Naive thymus-derived CD4-positive, alpha-beta T cell (primary cell): Measurements from ENCODE around the gene BICD1. TPM values are rescaled to one million over a fixed set of nuclear protein-coding genes. Genes with fewer than 3 reads are reported as not detected.

Source experiments
- ATAC-seq: fragments of 150-1000 bp; cut with Tn5 transposase; 2 replicates; pipeline ENCODE4 v1.10.0; 2021; ENCODE audit warnings: mild to moderate bottlenecking, moderate library complexity
- CTCF ChIA-PET: fragments of 350-600 bp; sonication (Branson Sonifier 250); formaldehyde crosslinking; loops from one replicate; lab custom pipeline; 2021; ENCODE audit warnings: antibody characterized with exemption; lab: Charles Lee
- POLR2A ChIA-PET: fragments of 350-600 bp; sonication (Branson Sonifier 250); formaldehyde crosslinking; loops from one replicate; lab custom pipeline; 2021; ENCODE audit warnings: antibody characterized with exemption, inconsistent platforms; lab: Charles Lee
- DNase-seq, 9 donors: peaks; one replicate each; pipeline versions ENCODE4 v3.0.0 to v3.0.0-alpha.2; 2020 to 2022; ENCODE audit warnings: mixed read lengths in 1 of 9
- H3K27ac ChIP-seq: one replicate; pipeline ENCODE4 v1.7.0; 2013; ENCODE audit warnings: mild to moderate bottlenecking, low read depth, low read length, moderate library complexity
- H3K27me3 ChIP-seq, 2 donors: one replicate each; pipeline ENCODE4 v1.7.0; 2013; ENCODE audit warnings: low read length in 2 of 2, mild to moderate bottlenecking in 2 of 2, moderate library complexity in 2 of 2; ENCODE audit not compliant: control insufficient read depth in 2 of 2, insufficient read depth in 2 of 2
- H3K36me3 ChIP-seq, 3 experiments: 1 replicate in 2 of 3; 2 replicates in 1 of 3; pipeline ENCODE4 v1.7.0; 2013; ENCODE audit warnings: low read length in 3 of 3, mild to moderate bottlenecking in 3 of 3, moderate library complexity in 1 of 3; ENCODE audit not compliant: insufficient read depth in 3 of 3, control insufficient read depth in 2 of 3
- H3K4me1 ChIP-seq, 2 donors: one replicate each; pipeline ENCODE4 v1.7.0; 2013; ENCODE audit warnings: low read length in 2 of 2, mild to moderate bottlenecking in 2 of 2, moderate library complexity in 1 of 2; ENCODE audit not compliant: control insufficient read depth in 2 of 2, insufficient read depth in 2 of 2
- H3K4me3 ChIP-seq: 2 replicates; pipeline ENCODE4 v1.7.0; 2013; ENCODE audit warnings: mild to moderate bottlenecking, low read length
- H3K9me3 ChIP-seq, 3 experiments: 1 replicate in 2 of 3; 2 replicates in 1 of 3; pipeline ENCODE4 v1.7.0; 2013; ENCODE audit warnings: low read length in 3 of 3; ENCODE audit not compliant: control insufficient read depth in 2 of 3
- H3K27ac Mint-ChIP-seq, 9 donors: one replicate each; pipeline ENCODE4 v1.8.0; 2020 to 2022; ENCODE audit warnings: mixed read lengths in 9 of 9, mild to moderate bottlenecking in 8 of 9, moderate library complexity in 5 of 9, inconsistent platforms in 2 of 9
- H3K27me3 Mint-ChIP-seq, 5 donors: one replicate each; pipeline ENCODE4 v1.8.0; 2021 to 2022; ENCODE audit warnings: mixed read lengths in 5 of 5, mild to moderate bottlenecking in 1 of 5
- H3K36me3 Mint-ChIP-seq, 5 donors: one replicate each; pipeline ENCODE4 v1.8.0; 2020 to 2022; ENCODE audit warnings: mixed read lengths in 5 of 5, mild to moderate bottlenecking in 3 of 5, inconsistent platforms in 1 of 5
- H3K4me1 Mint-ChIP-seq, 7 donors: one replicate each; pipeline ENCODE4 v1.8.0; 2020 to 2022; ENCODE audit warnings: mixed read lengths in 7 of 7, mild to moderate bottlenecking in 3 of 7, inconsistent platforms in 1 of 7
- H3K4me3 Mint-ChIP-seq, 10 donors: one replicate each; pipeline ENCODE4 v1.8.0; 2020 to 2022; ENCODE audit warnings: mild to moderate bottlenecking in 10 of 10, mixed read lengths in 10 of 10, moderate library complexity in 6 of 10, inconsistent platforms in 2 of 10
- H3K9me3 Mint-ChIP-seq, 11 donors: one replicate each; pipeline ENCODE4 v1.8.0; 2020 to 2022; ENCODE audit warnings: mixed read lengths in 11 of 11, mild to moderate bottlenecking in 4 of 11, inconsistent platforms in 1 of 11, moderate library complexity in 1 of 11
- intact Hi-C, 2 donors: fragments of 100-400 bp; cut with micrococcal nuclease; formaldehyde crosslinking; loops; one replicate each; pipeline ENCODE4 v1.15.1; 2023
- polyA plus RNA-seq, 2 donors: library from polyadenylated mRNA; unstranded; fragments of 300-500 nt; fragmentation: Illumina TruSeq; gene quantifications; one replicate each; pipeline ENCODE4 v1.2.3, GENCODE V29; 2021
- total RNA-seq, 6 experiments: library from RNA in 5 of 6; stranded (reverse) in 5 of 6; gene quantifications; 1 replicate in 5 of 6; 2 replicates in 1 of 6; pipeline ENCODE4 v1.2.3 and lab custom pipeline; 2021 to 2026

BICD1 gene
- total and polyA plus RNA-seq, 7 experiments from 2014 or later, result 6.3 to 25.1 (median 17.4) TPM

- intact Hi-C loops, result no loop called here
- Histone ChIP-seq H3K9me3 (no peaks in the 10 kb centered on the region), H3K27me3 (no peaks in the 10 kb centered on the region), H3K36me3 (no peaks in the 10 kb centered on the region), H3K4me1 (no peaks in the 10 kb centered on the region), H3K4me3 (no peak overlapping the region), H3K27ac (no peak overlapping the region)
- Mint-ChIP-seq H3K36me3 (peaks cover 1 to 13% (median 10%) of the 10 kb centered on the region in 5 donors), H3K4me1 (peaks cover 0 to 2% (median 0%) of the 10 kb centered on the region in 7 donors), H3K27me3 (no peaks in the 10 kb centered on the region), H3K27ac (peak overlapping the region in 2 of 9 donors; percentile 23 to 83), H3K9me3 (peaks cover 0 to 10% (median 0%) of the 10 kb centered on the region in 11 donors), H3K4me3 (no peak overlapping the region)
- POLR2A ChIA-PET, result no interaction called here
- ATAC-seq, result no peak
- CTCF ChIA-PET, result no interaction called here
- DNase-seq, result no peak
Observed at GRCh38 chr12:32248441-32249140, 141.9 kb downstream of the BICD1 start.

- peaks cover 0 to 7% (median 0%) of the 10 kb centered on the region in 7 donors for H3K4me1 Mint-ChIP-seq
- CTCF ChIA-PET, result no interaction called here
Observed at GRCh38 chr12:32249777-32250176, 143.1 kb downstream of the BICD1 start.

GRCh38 chr12:32252199-32253073 lies 145.8 kb downstream of the BICD1 start:
- no peaks in the 10 kb centered on the region for H3K9me3 ChIP-seq
- intact Hi-C loops, result no loop called here
- peaks cover 0 to 14% (median 0%) of the 10 kb centered on the region in 7 donors for H3K4me1 Mint-ChIP-seq
- H3K36me3 ChIP-seq, result no peaks in the 10 kb centered on the region
- DNase-seq (no peak), ATAC-seq (no peak)
- H3K4me3 Mint-ChIP-seq, result no peak overlapping the region
- H3K27me3 ChIP-seq, result no peaks in the 10 kb centered on the region
- H3K27ac Mint-ChIP-seq, result no peak overlapping the region
- H3K9me3 Mint-ChIP-seq, result peaks cover 0 to 7% (median 0%) of the 10 kb centered on the region in 11 donors
- H3K27ac ChIP-seq, result no peak overlapping the region
- no peaks in the 10 kb centered on the region for H3K27me3 Mint-ChIP-seq
- CTCF ChIA-PET, result no interaction called here
- H3K4me1 ChIP-seq, result no peaks in the 10 kb centered on the region
- H3K36me3 Mint-ChIP-seq, result peaks cover 2 to 25% (median 20%) of the 10 kb centered on the region in 5 donors
- H3K4me3 ChIP-seq, result no peak overlapping the region
- POLR2A ChIA-PET, result no interaction called here

More at GRCh38 chr12:32249777-32250176, 143.1 kb downstream of the BICD1 start:
- Mint-ChIP-seq H3K36me3 (peaks cover 1 to 24% (median 15%) of the 10 kb centered on the region in 5 donors), H3K27ac (no peak overlapping the region), H3K27me3 (no peaks in the 10 kb centered on the region), H3K9me3 (peaks cover 0 to 10% (median 0%) of the 10 kb centered on the region in 11 donors), H3K4me3 (no peak overlapping the region)
- Histone ChIP-seq H3K4me1 (no peaks in the 10 kb centered on the region), H3K27ac (no peak overlapping the region), H3K36me3 (no peaks in the 10 kb centered on the region), H3K27me3 (no peaks in the 10 kb centered on the region), H3K9me3 (no peaks in the 10 kb centered on the region), H3K4me3 (no peak overlapping the region)
- DNase-seq (no peak), ATAC-seq (no peak)
- POLR2A ChIA-PET, result no interaction called here
- intact Hi-C loops, result no loop called here

- Mint-ChIP-seq H3K4me3 (no peak overlapping the region), H3K27ac (no peak overlapping the region)
Observed at GRCh38 chr12:32253154-32253790, 146.6 kb downstream of the BICD1 start.

GRCh38 chr12:32254260-32254956 lies 147.8 kb downstream of the BICD1 start:
- no peak for ATAC-seq
- Mint-ChIP-seq H3K4me3 (no peak overlapping the region), H3K27me3 (no peaks in the 10 kb centered on the region), H3K36me3 (peaks cover 9 to 24% (median 21%) of the 10 kb centered on the region in 5 donors), H3K27ac (no peak overlapping the region), H3K9me3 (peaks cover 0 to 5% (median 0%) of the 10 kb centered on the region in 11 donors), H3K4me1 (peaks cover 0 to 14% (median 0%) of the 10 kb centered on the region in 7 donors)
- Histone ChIP-seq H3K4me1 (no peaks in the 10 kb centered on the region), H3K27ac (no peak overlapping the region), H3K27me3 (no peaks in the 10 kb centered on the region), H3K4me3 (no peak overlapping the region), H3K36me3 (no peaks in the 10 kb centered on the region), H3K9me3 (no peaks in the 10 kb centered on the region)
- POLR2A ChIA-PET, result no interaction called here
- DNase-seq, result no peak
- intact Hi-C loops, result no loop called here
- CTCF ChIA-PET, result no interaction called here

More at GRCh38 chr12:32253154-32253790, 146.6 kb downstream of the BICD1 start:
- H3K9me3 ChIP-seq, result no peaks in the 10 kb centered on the region
- Mint-ChIP-seq H3K36me3 (peaks cover 5 to 23% (median 20%) of the 10 kb centered on the region in 5 donors), H3K4me1 (peaks cover 0 to 14% (median 0%) of the 10 kb centered on the region in 7 donors), H3K9me3 (peaks cover 0 to 5% (median 0%) of the 10 kb centered on the region in 11 donors), H3K27me3 (no peaks in the 10 kb centered on the region)
- CTCF ChIA-PET, result no interaction called here
- H3K4me1 ChIP-seq, result no peaks in the 10 kb centered on the region
- POLR2A ChIA-PET, result interaction anchor here (0.6 to 0.7 kb wide), 2 partner anchors 14 to 207 kb away, joined by 3 to 4 read pairs; no protein-coding TSS in a partner anchor
- no peak overlapping the region for H3K27ac ChIP-seq
- no peak for ATAC-seq
- no peak overlapping the region for H3K4me3 ChIP-seq
- H3K27me3 ChIP-seq, result no peaks in the 10 kb centered on the region
- no peak for DNase-seq
- intact Hi-C loops, result no loop called here
- H3K36me3 ChIP-seq, result no peaks in the 10 kb centered on the region

- H3K27me3 Mint-ChIP-seq, result no peaks in the 10 kb centered on the region
- Histone ChIP-seq H3K36me3 (no peaks in the 10 kb centered on the region), H3K4me1 (no peaks in the 10 kb centered on the region), H3K27me3 (no peaks in the 10 kb centered on the region), H3K9me3 (no peaks in the 10 kb centered on the region), H3K4me3 (no peak overlapping the region), H3K27ac (no peak overlapping the region)
- ATAC-seq, result no peak
- DNase-seq, result no peak
- peaks cover 11 to 26% (median 21%) of the 10 kb centered on the region in 5 donors for H3K36me3 Mint-ChIP-seq
- POLR2A ChIA-PET, result no interaction called here
- peaks cover 0 to 14% (median 0%) of the 10 kb centered on the region in 7 donors for H3K4me1 Mint-ChIP-seq
- no peak overlapping the region for H3K27ac Mint-ChIP-seq
- H3K9me3 Mint-ChIP-seq, result peaks cover 0 to 5% (median 0%) of the 10 kb centered on the region in 11 donors
- H3K4me3 Mint-ChIP-seq, result no peak overlapping the region
- CTCF ChIA-PET, result interaction anchor here (0.9 kb wide), 1 partner anchor 10 kb away, joined by 3 read pairs; no protein-coding TSS in a partner anchor
- intact Hi-C loops, result no loop called here
Observed at GRCh38 chr12:32255588-32255987, 148.9 kb downstream of the BICD1 start.
